Fibroblast of mammary gland (primary cell): ENCODE results near the gene IL25.
"Not testable (repeated sequence)": the region's sequence is repeated elsewhere in the genome, so short reads cannot be mapped to it uniquely, and the experiment has no call there.

Source experiments
- DNase-seq: peaks from one replicate; pipeline ENCODE4 v3.0.0-alpha.2; 2010; ENCODE audit warnings: low read depth
- H3K4me3 ChIP-seq: 2 replicates; pipeline ENCODE4 v1.5.1; 2011; ENCODE audit warnings: low read depth, mild to moderate bottlenecking, low read length, moderate library complexity; ENCODE audit not compliant: control insufficient read depth
- CTCF ChIP-seq: conservative IDR thresholded peaks from 2 replicates; pipeline ENCODE4 v1.5.1; 2011; ENCODE audit warnings: low read depth, low read length, inconsistent platforms; ENCODE audit not compliant: control insufficient read depth, insufficient read depth

Gene IL25

GRCh38 chr14:23399591-23399990, 27.0 kb downstream of the IL25 start:
- TF ChIP-seq CTCF, result no peak
- no peak for DNase-seq
- H3K4me3 ChIP-seq, result no peak overlapping the region

GRCh38 chr14:23400496-23401149, 28.0 kb downstream of the IL25 start:
- H3K4me3 ChIP-seq, DNase-seq: not testable (repeated sequence)

- H3K4me3 ChIP-seq, result no peak overlapping the region
- TF ChIP-seq CTCF, result no peak
- DNase-seq, result no peak
Observed at GRCh38 chr14:23401291-23401690, 28.7 kb downstream of the IL25 start.

GRCh38 chr14:23402296-23403138, 29.9 kb downstream of the IL25 start:
- TF ChIP-seq CTCF, result no peak
- H3K4me3 ChIP-seq, result no peak overlapping the region
- DNase-seq, result no peak

DNA sequence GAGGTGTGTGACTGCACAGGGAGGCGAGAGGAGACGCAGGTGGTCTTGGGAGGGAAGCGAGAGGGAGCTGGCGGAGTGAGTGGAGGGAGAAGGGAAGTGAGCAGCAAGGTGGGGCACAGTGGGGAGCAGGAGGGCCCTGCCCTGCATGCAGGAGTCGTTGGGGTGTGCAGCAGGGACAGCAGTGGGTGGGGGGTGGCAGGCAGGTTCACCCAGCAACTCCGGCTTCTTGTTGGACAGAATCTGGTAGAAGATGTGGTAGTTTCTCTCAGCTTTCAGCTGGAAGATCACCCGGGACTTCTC, 30.5 kb downstream of the IL25 start:
- no peak for DNase-seq
- no peak for TF ChIP-seq CTCF

GRCh38 chr14:23403908-23404307, 31.3 kb downstream of the IL25 start:
- no peak overlapping the region for H3K4me3 ChIP-seq
- no peak for TF ChIP-seq CTCF

More for the DNA sequence above, 30.5 kb downstream of the IL25 start:
- no peak overlapping the region for H3K4me3 ChIP-seq

DNA sequence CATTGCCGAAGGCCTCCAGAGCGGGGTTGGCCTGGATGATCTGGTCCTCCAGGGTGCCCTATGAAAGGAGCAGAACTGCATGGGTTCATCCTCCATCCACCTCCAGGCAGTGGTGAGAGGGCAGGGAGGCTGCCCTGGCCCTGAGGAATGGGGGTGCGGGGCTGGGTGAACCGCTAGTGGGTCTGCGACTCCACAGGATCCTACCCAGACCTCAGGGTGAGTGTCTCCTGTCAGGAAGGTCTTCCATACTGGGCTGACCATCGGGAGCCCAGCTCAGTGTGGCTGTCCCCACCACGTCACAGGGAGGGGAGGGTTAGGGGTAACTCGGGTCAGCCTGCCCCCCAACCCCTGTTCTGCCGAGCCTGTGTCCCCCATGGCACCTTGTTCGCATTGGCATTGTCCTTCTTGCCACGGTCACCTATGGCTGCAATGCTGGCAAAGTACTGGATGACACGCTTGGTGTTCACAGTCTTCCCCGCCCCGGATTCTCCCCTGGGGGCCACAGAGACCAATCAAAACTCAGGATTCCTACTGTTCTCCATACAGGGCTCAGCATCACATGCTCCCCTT, 31.8 kb downstream of the IL25 start:
- no peak for TF ChIP-seq CTCF
- no peak overlapping the region for H3K4me3 ChIP-seq
- DNase-seq, result no peak

More at GRCh38 chr14:23403908-23404307, 31.3 kb downstream of the IL25 start:
- no peak for DNase-seq
